HK-2 (cell line): Measurements from ENCODE around the gene PLBD2.

Experiments
- DNase-seq: peaks from one replicate; pipeline ENCODE4 v3.0.0-alpha.2; 2018; ENCODE audit not compliant: unreplicated experiment

The PLBD2 gene

DNA sequence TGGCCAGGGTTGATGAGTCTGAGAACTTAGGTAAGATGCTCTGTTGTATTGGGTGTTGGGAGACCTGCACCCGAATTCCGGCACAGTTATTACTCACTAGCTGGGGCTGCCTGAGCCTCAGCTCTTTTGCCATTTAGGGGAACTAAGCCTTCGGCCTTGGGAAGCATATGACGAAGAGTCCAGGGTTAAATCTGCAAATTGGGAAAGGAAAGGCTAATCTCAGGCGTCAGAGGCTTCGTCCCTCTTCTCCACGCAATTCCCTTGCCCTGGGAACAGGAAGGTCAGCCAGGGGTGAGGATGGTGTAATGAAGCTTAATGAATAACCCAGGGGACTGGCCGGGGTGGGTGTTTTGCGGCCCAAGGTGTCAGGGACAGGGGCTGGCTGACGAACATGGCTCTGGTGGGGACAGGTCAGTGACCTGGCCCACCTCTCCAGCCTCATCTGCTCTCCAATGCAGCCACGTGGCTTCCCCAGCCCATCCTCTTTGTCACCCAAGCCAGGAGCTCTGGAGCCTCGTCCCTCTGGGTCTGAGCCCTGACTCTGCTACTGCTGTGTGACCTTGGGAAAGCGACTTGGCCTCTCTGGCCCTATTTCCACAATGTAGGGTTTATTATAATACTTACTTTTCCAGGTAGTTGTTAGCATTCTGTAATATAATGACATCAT is 60.0 kb downstream of the PLBD2 start:
- DNase-seq: peak; percentile 55

DNA sequence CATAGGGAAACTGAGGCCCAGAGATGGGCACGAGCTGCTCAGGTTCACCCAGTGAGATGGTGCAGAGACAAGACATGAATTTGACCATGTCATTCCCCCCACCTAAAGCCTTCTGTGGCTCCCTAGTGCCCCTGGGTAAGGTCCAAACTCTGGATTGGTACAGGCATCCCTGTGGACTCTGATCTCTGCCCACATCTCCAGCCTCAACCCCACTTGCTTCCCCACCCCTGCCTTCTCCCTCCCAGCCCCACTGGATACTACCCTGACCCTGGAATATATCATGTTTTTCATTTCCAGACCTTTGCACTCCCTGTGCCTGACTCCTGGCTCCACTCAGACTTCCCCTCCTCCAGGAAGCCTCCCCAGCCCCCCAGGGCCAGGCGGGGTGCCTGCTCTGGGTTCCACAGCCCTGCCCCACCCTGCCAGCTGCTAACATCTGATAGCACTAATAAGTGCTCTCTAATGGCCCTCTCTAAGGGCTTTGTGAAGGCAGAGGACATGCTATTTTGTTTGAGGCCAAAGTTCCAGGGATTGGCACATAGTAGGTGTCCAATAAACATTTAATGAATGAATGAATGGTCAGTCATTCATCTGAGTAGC is 62.7 kb downstream of the PLBD2 start:
- DNase-seq: no peak

DNA sequence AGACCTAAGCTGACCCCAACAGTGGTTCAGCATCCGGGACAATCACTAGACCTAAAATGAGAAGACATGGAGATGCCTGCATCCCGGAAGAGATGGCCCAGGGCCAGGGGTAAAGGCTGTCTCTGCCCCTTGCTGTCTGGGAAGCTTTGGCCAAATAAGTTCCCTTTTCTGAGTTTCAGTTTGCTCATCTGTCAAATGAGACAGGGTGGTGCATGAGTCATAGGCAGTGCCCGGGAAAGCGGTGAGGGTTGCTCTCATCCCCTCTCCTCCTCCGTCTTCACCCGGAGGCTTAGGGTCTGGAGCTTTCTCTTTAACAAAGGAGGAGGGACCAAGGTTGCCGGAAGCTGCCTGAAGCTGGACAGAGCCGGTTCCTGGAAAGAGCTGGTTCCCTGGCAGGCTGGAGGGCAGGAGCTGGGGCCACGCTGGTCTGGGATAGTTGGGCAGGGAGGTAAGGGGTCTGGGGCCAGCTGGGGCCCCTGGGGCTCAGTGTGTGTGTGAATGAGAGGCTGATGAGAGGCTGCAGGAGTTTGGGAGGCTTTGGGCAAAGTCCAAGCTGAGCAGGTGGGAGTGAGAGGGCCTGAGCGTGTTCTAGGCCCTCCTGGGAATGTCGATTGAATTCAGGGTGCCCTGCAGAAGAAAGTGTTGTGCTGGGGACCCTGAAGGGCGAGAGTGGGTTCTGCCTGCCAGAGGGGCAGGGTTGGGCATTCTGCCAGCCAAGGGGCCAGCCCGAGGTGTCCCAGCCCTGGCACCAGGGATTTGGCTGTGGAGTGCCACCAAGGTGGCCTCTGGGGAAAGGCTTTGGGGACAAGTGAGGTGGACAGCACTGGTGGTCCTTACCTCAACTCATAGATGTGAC is 63.9 kb downstream of the PLBD2 start, which contains the start of gene SDSL:
Gene SDSL (plus strand): TSS at position 351 of the 856 bp plus-strand sequence. CDS start 5,603 bp downstream, outside the sequence.
- peak; percentile 87 for DNase-seq

DNA sequence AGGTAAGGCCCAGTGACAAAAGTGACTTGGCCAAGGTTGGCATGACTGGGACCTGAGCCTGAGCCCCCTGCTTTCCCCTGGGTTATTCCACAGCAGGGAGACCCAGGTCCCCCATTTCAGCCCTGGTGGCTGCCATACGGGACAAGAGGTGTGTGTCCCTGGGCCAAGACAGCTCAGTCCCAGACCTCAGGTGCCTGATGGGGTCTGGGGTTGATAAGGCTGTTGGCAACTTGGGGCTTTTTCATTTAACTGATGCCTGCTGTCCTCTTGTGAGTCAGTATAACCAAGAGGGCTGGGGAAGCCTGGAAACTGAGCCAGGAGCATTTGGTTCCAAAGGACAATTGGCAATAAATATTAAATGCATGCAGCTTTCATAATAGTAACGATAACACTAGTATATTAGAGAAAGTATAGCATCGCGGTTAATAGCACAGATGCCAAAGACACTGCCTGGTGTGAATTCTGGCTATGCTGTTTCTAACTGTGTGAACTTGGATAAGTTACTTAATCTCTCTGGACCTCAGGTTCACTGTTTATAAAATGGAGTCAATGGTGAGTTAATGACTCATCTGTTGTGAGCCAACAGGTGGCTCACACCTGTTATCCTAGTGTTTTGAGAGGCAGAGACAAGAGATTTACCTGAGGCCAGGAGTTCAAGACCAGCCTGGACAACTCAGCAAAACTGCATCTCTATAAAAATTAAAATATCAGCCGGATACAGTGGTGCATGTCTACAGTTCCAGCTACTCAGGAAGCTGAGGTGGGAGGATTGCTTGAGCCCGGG is 64.7 kb downstream of the PLBD2 start:
- DNase-seq: no peak

DNA sequence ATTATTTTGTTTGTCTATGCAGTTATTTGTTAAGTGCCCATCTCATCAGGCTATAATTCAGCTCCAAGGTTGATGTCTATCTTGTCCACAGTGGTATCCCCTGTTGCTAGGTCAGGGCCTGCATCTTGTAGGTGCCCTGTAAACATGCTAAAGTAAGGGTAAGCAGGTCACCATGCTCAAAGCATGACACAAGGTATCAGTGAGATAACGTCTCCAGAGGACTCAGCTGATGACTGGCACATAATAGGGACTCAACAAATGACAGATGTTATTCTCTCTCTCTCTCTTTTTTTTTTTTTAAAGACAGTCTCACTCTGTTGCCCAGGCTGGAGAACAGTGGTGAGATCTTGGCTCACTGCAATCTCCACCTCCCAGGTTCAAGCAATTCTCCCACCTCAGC is 66.1 kb downstream of the PLBD2 start:
- DNase-seq: no peak

DNA sequence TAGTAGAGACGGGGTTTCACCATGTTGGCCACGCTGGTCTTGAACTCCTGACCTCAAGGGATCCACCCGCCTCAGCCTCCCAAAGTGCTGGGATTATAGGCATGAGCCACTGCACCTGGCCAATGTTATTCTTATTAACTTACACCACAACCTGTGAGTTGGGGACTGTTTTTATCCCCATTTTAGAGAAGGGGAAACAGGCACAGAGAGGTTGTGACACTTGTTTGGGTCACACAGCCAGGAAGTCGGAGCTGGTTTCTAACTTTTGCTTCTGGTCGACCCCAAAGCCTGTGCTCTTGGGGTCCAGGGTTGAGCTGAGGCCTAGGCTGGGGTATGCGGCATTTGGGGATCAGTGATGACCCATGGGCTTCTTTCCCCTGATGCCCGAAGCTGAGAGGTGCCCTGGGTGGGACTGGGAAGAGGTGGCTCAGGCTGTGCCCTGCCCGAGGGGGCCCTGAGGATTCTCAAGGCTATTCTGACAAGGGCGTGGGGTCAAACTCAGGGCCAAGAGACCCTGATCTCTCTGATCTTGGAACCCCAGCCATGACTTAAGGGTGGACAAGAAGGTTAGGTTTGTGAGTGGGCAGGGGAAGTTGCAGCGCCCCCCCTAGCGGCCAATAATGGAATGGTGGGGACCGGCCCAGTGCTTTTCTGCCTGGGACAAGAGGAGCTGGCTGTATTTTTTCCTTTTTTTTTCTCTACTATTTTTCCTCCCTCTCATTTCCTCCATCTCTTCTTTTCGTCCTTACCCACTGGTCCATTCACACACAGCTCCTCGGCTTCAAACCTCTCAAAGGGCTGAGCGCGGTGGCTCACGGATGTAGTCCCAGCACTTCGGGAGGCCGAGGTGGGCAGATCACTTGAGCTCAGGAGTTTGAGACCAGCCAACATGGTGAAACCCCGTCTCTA is 66.8 kb downstream of the PLBD2 start:
- DNase-seq: peak; percentile 72

DNA sequence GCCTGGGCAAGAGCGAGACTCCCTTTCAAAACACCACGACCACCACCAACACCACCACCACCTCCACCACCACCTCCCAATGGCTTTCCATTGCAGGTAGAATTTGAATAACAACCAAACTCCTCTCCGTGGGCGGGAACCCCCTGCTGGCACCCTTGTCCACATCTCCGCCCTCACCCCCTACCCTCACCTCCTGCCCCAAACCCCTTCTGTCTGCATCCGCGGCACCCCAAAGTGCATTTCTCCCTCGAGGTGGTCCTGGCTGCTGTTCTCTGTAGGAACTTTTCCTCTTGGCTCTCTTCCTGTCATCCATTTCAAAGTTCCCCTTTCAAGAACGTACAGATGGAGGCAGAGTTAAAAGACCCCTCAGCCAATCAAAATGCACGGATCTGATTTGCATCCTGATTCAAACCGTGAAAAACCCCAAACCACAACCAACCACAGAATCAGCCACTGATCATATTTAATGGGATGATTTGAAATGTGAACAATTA is 67.6 kb downstream of the PLBD2 start:
- DNase-seq: no peak

DNA sequence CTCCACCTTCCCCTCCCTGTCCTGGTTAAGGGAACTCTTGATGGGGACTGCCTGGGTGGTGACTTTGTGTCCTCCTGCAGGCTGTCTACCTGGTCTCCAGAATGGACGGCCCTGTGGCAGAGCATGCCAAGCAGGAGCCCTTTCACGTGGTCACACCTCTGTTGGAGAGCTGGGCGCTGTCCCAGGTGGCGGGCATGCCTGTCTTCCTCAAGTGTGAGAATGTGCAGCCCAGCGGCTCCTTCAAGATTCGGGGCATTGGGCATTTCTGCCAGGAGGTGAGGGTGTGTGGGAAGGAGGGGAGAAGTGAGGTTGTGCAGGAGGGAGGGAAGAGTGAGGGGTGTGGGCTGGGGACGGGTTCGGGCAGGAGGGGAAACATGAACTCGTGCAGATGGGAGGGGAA is 69.5 kb downstream of the PLBD2 start:
- no peak for DNase-seq

DNA sequence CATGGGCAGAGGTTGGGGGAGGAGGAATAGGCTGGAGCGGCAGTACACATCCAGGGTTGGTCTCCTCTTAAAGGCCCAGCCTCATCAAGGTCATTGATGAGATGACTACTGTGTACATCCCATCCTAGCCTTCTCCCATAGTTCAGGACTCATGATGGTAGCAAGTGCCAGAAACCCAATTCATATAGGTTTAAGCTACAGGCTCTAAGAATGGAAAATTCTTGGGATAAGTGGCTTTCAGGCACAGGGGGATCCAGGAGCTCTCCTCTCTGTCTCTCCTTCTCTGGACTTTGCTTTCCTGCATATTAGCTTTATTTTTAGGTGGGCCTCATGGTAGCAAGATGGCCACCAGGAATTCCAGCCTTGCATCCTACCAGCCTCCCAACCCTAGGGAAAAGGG is 70.1 kb downstream of the PLBD2 start:
- DNase-seq: no peak

DNA sequence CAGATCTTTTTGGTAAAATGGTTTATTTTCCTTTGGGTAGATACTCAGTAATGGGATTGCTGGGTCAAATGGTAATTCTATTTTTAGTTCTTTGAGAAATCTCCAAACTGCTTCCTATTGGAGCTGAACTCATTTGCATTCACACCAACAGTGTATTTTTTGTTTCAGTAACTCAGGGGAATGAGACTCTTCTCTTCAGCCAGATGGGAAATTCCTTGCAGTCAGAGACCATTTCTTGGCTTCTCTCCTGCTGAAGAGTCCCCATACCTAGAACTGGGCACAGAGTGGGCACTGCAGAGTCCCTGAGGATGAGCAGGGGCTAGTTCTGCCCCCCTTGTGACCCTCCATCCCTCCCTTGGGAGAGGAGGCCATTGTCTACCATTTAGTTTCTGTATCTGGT is 74.6 kb downstream of the PLBD2 start:
- no peak for DNase-seq

DNA sequence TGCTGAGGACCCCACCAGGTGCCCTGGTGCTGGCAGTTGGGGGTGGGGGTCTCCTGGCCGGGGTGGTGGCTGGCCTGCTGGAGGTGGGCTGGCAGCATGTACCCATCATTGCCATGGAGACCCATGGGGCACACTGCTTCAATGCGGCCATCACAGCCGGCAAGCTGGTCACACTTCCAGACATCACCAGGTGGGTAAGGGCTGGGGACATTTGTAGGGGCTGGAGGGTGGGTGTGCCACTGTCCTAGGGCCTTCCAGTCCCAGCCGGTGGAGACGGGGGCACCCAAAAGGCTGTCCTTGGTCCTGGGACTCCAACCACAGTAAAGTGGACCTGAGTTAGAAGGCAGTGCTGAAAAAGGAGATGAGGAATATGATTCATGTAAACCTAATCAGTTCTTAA is 77.0 kb downstream of the PLBD2 start:
- DNase-seq: no peak

DNA sequence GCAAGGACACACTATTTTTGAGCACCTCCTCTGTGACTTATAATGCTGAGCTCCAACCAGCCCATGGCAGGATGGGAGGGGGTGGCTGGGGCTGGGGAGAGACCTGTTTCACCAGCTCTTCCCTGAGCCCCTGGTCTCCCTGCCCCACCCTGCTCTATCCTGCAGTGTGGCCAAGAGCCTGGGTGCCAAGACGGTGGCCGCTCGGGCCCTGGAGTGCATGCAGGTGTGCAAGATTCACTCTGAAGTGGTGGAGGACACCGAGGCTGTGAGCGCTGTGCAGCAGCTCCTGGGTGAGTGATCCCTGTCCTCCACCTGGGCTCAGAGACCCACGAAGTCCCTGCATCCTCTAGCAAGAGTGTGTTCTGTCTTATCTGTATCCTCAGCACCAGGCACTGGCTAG is 78.2 kb downstream of the PLBD2 start:
- no peak for DNase-seq

DNA sequence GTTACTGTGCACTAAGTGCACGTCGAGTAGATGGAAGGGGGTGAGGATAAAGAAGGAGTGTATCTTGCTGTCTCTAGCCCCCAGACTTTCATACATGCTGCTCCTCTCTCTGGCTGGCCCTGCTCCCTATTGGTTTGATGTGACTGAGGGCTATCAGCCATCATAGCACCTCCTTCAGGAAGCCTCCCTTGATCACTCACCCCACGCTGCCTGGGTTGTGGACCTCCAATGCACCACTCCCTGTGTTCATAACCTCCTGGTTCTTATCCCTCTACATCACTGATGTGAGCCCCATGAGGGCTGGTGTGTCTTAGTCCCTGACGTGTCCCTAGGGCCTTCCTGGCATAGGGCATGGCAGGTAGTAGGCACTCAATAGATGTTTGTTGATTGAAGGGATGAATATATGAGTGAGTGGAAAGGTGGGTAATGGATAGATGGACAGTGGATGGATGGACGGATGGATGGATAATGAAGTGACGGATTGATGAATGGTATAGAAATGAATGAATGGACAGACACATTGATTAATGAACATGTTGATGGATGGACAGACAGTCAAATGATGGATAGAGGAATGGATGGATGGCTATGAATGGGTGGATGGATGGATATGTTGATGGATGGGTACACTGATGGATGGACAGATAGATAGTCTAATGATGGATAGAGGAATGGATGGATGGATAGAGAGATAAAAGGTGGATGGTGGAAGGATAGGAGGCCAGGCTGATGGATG is 78.8 kb downstream of the PLBD2 start:
- DNase-seq: no peak

DNA sequence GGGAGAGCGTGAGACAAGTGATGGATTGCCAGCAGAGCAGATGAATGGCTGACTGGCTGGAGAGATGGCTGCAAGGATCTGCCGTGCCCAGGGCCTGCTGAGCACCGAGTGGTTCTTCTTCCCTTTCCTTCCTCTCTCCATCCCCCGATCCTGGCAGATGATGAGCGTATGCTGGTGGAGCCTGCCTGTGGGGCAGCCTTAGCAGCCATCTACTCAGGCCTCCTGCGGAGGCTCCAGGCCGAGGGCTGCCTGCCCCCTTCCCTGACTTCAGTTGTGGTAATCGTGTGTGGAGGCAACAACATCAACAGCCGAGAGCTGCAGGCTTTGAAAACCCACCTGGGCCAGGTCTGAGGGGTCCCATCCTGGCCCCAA is 79.3 kb downstream of the PLBD2 start:
- DNase-seq: no peak

DNA sequence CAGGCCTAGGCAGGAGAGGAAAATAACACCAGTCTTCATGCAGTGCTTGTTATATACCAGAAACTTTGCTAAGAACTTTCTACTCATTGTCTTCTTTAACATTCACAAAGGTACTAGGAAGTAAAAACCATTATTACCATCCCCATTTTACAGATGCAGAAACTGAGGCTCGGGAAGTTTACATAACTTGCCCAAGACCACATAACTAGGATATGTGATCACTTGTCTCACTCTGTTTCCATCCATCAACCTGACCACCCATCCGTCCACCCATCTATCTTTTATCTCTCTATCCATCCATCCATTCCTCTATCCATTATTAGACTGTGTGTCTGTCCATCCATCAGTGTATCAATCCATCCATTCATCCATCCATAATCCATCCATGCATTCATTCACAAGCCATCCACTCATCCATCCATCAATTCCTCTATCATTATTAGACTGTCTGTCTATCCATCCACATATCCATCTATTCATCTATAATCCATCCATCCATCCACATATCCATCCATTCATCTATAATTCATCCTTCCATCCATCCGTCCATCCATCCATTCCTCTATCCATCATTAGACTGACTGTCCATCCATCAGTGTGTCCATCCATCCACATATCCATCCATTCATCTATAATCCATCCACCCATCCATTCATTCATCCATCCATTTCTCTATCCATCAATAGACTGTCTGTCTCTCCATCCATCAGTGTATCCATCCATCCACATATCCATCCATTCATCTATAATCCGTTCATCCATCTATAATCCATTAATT is 80.3 kb downstream of the PLBD2 start:
- no peak for DNase-seq

DNA sequence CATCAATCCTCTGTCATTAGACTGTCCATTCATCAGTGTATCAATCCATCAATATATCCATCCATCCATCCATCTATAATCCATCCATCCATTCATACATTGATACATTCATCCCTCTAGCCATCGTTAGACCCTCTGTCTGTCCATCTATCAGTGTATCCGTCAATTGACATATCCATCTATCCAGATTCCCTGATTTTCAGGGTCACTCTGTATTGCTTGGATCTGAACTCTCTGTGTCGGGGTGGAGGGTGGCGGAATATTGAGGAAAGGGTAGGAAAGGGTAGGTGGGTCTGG is 80.9 kb downstream of the PLBD2 start:
- no peak for DNase-seq

DNA sequence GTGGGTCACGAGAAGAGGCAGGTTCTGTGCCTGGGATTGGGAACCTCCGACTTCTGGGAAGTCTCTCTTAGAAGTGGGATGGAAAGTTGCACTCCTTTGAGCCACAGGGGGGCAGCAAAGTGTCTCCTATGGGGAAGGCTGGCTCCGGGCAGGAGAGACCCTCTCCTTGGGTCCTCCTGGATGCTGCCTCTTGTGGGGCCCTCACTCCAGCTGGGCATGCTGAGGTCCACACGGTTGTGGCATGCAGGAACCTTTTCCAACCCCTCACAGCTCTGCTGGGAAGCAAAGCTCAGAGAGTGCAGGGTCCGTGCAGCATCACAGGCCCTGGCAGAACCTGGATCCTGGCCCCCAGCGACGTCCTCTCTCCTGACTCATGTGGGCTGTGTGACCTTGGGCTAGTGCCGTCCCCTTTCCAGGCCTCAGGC is 81.2 kb downstream of the PLBD2 start:
- DNase-seq: no peak

DNA sequence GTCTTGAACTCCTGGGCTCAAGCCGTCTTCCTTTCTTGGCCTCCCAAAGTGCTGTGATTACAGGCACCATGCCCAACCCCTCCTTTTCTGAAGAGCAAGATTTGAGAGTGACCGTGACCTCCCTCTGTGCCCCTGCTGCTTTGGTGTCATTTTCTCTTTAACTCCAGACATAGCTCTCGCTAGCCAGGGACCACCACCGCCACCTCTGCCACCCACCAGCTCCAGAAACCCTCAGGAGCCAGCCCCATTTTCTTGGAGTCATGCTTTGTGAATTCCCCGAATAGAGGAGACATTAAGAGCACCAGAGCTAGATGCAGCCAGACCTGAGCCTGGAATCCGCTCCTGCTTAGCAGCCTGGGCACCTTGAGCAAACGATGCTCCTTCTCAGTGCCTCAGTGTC is 81.9 kb downstream of the PLBD2 start:
- DNase-seq: no peak
